CD4-positive, alpha-beta T cell (primary cell): ENCODE results near the gene COL5A1. TPM values are rescaled to one million over a fixed set of nuclear protein-coding genes. Genes with fewer than 3 reads are reported as not detected.
A peak's percentile ranks its signal among the peaks of the same experiment; 100 is the strongest.

Experiments used
- ATAC-seq: fragments of 200-7000 bp; cut with Tn5 transposase; one replicate; pipeline ENCODE4 v1.10.0; 2022; ENCODE audit warnings: mild to moderate bottlenecking; ENCODE audit not compliant: poor library complexity
- CTCF ChIA-PET: fragments of 350-600 bp; sonication (Branson Sonifier 250); formaldehyde crosslinking; loops from one replicate; lab custom pipeline; 2021; ENCODE audit warnings: antibody characterized with exemption, inconsistent platforms; lab: Charles Lee
- POLR2A ChIA-PET: fragments of 350-600 bp; sonication (Branson Sonifier 250); formaldehyde crosslinking; loops from one replicate; lab custom pipeline; 2021; ENCODE audit warnings: antibody characterized with exemption, inconsistent platforms; lab: Charles Lee
- DNase-seq, 14 experiments: peaks; one replicate each; pipeline ENCODE4 v3.0.0-alpha.2; 2013 to 2020; ENCODE audit warnings: mixed read lengths in 2 of 14
- H3K27ac ChIP-seq, 2 donors: one replicate each; pipeline versions ENCODE4 v1.5.1 to v1.7.0; 2013; ENCODE audit warnings: low read length in 2 of 2, low read depth in 1 of 2, mild to moderate bottlenecking in 1 of 2
- H3K27me3 ChIP-seq, 2 experiments: 1 replicate in 1 of 2; 2 replicates in 1 of 2; pipeline versions ENCODE4 v1.6.1 to v1.7.0; 2013; ENCODE audit warnings: low read length in 2 of 2, control low read depth in 1 of 2, mild to moderate bottlenecking in 1 of 2, moderate library complexity in 1 of 2; ENCODE audit not compliant: insufficient read depth in 2 of 2, control insufficient read depth in 1 of 2
- H3K36me3 ChIP-seq: one replicate; pipeline ENCODE4 v1.6.1; 2013; ENCODE audit warnings: low read length, control low read depth; ENCODE audit not compliant: insufficient read depth
- H3K4me1 ChIP-seq: one replicate; pipeline ENCODE4 v1.6.1; 2013; ENCODE audit warnings: low read length, control low read depth; ENCODE audit not compliant: insufficient read depth
- H3K4me3 ChIP-seq: one replicate; pipeline ENCODE4 v1.5.1; 2013; ENCODE audit warnings: mild to moderate bottlenecking, low read length, moderate library complexity
- H3K9me3 ChIP-seq, 2 experiments: 1 replicate in 1 of 2; 2 replicates in 1 of 2; pipeline versions ENCODE4 v1.6.1 to v1.7.0; 2013; ENCODE audit warnings: low read length in 2 of 2, mild to moderate bottlenecking in 2 of 2, control low read depth in 1 of 2, moderate library complexity in 1 of 2; ENCODE audit not compliant: control insufficient read depth in 1 of 2, insufficient read depth in 1 of 2
- H3K27ac Mint-ChIP-seq: one replicate; pipeline ENCODE4 v1.8.0; 2020; ENCODE audit warnings: mixed read lengths
- H3K27me3 Mint-ChIP-seq: one replicate; pipeline ENCODE4 v1.8.0; 2021; ENCODE audit warnings: mixed read lengths
- H3K36me3 Mint-ChIP-seq: one replicate; pipeline ENCODE4 v1.8.0; 2021; ENCODE audit warnings: low read depth, mixed read lengths
- H3K4me1 Mint-ChIP-seq: one replicate; pipeline ENCODE4 v1.8.0; 2021; ENCODE audit warnings: low read depth, mixed read lengths
- H3K4me3 Mint-ChIP-seq: one replicate; pipeline ENCODE4 v1.8.0; 2020; ENCODE audit warnings: mild to moderate bottlenecking, mixed read lengths
- H3K9me3 Mint-ChIP-seq: one replicate; pipeline ENCODE4 v1.8.0; 2020; ENCODE audit warnings: mixed read lengths
- intact Hi-C, 2 experiments: fragments of 100-400 bp; cut with DNase I in 1 of 2; cut with micrococcal nuclease in 1 of 2; formaldehyde crosslinking; loops; one replicate each; pipeline versions ENCODE4 v1.15.1 to v1.9.0; 2023 to 2025; cut with DNase I, micrococcal nuclease
- total RNA-seq, 174 experiments: library from RNA in 2 of 174; stranded (reverse) in 2 of 174; gene quantifications; one replicate each; pipeline ENCODE4 v1.2.3 and lab custom pipeline; 2021 to 2026
- TF ChIP-seq, protein P1 (sequence below): fragments of 200-600 bp; IDR thresholded peaks from one replicate; pipeline ENCODE4 v1.8.0; 2022; ENCODE audit warnings: antibody characterized with exemption, mild to moderate bottlenecking

Gene COL5A1
- total RNA-seq, 2 experiments from 2014 or later = 0.41 to 0.50 TPM

DNA sequence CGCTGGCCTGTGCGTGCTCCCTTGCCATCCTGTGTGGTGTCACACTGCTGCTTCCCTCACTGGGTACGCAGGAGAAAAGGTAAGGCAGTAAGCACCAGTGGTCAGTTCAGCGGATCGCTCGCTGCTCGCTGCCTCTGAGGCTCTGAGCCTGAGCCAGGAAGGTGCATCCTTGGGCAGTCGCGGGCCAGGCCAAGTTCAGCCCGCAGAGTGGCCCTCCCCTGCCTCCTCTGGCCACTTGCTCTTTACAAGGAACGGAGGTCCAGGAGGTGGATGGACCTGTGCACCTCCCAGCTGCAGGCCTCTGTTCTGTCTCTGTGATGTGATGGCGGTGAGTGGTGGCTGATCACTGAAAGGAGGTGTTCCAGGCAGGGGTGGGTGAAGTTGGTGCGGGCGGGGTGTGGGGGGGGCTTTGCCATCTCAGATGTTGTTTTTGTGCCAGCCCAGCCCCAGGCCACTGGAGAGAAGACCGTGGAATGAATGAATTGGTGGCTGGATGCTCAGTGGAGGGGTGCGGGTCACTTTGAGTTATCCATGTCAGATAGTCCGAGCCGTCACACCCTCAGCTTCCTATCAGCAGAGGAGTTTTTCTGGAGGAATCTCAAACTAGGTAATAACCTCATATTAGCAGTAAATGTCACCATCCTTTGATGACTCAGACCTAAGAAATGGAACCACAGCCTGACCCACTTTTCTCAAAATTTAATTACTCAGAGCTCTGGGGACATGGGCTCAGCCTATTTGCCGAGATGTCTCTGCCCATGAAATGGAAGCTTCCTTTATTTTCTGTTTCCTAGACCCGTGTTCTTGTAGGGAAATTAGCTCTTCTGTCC is 7.3 kb downstream of the COL5A1 start:
- Mint-ChIP-seq H3K27ac (no peak overlapping the region), H3K9me3 (no peaks in the 10 kb centered on the region), H3K4me1 (no peaks in the 10 kb centered on the region), H3K4me3 (no peak overlapping the region), H3K36me3 (no peaks in the 10 kb centered on the region), H3K27me3 (no peaks in the 10 kb centered on the region)
- peak; percentile 39 for ATAC-seq
- ChIA-PET CTCF (no interaction called here), POLR2A (no interaction called here)
- DNase-seq = peak in 4 of 14 experiments; percentile 6 to 41 (median 20)
- Histone ChIP-seq H3K4me1 (peaks cover 7% of the 10 kb centered on the region), H3K9me3 (no peaks in the 10 kb centered on the region), H3K4me3 (no peak overlapping the region), H3K27me3 (no peaks in the 10 kb centered on the region), H3K36me3 (no peaks in the 10 kb centered on the region), H3K27ac (peak overlapping the region in 1 of 2 donors; percentile 13)
- intact Hi-C loops = loop anchor here in 1 of 2 experiments (10.0 kb wide), 1 partner anchor 484 kb away; the partner anchor contains the start of gene RNU6ATAC
- TF ChIP-seq, protein P1, sequence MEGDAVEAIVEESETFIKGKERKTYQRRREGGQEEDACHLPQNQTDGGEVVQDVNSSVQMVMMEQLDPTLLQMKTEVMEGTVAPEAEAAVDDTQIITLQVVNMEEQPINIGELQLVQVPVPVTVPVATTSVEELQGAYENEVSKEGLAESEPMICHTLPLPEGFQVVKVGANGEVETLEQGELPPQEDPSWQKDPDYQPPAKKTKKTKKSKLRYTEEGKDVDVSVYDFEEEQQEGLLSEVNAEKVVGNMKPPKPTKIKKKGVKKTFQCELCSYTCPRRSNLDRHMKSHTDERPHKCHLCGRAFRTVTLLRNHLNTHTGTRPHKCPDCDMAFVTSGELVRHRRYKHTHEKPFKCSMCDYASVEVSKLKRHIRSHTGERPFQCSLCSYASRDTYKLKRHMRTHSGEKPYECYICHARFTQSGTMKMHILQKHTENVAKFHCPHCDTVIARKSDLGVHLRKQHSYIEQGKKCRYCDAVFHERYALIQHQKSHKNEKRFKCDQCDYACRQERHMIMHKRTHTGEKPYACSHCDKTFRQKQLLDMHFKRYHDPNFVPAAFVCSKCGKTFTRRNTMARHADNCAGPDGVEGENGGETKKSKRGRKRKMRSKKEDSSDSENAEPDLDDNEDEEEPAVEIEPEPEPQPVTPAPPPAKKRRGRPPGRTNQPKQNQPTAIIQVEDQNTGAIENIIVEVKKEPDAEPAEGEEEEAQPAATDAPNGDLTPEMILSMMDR = no peak

DNA sequence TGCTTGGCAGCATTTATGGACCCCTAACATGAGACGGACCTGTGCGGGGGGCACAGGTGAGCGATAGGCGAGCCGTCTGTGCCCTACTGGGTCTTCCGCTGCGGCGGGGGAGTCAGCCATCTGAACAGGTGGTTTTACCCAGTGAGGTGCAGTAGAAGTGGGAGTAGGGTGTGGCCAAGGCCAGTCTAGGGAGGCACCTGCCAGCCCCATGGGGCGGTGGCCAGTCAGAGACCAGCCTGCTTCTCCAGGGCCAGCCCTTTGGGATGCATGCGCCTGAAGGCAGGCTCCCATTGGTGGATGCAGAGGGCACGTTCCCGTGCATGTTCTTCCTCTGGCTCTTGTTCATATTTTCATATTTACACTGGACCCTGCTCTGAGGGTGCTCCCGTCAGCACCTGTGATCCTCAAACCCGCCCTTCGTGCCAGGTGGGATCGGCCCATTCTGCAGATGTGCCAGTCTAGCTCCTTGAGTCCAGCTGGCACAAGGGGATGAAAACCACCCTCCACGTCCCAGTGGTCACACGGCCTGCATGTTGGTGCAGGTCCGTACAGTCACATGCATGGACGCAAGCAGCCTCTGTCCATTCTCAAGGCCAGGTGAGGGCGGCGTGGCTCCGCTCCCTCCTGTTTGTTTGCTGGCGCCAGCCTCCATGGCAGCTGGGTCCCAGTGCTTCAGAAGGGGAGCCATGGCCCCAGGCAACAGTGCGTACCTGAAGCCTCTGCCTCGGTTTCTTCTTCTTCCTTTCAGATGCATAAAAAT is 9.0 kb downstream of the COL5A1 start:
- Mint-ChIP-seq H3K36me3 (no peaks in the 10 kb centered on the region), H3K27me3 (no peaks in the 10 kb centered on the region), H3K4me1 (no peaks in the 10 kb centered on the region), H3K9me3 (no peaks in the 10 kb centered on the region), H3K27ac (no peak overlapping the region), H3K4me3 (no peak overlapping the region)
- ATAC-seq (no peak), DNase-seq (no peak)
- Histone ChIP-seq H3K27ac (no peak overlapping the region), H3K27me3 (no peaks in the 10 kb centered on the region), H3K36me3 (no peaks in the 10 kb centered on the region), H3K4me3 (no peak overlapping the region), H3K4me1 (peaks cover 7% of the 10 kb centered on the region), H3K9me3 (no peaks in the 10 kb centered on the region)
- CTCF ChIA-PET = no interaction called here
- TF ChIP-seq, protein P1 = no peak
- POLR2A ChIA-PET = no interaction called here
- intact Hi-C loops = no loop called here

DNA sequence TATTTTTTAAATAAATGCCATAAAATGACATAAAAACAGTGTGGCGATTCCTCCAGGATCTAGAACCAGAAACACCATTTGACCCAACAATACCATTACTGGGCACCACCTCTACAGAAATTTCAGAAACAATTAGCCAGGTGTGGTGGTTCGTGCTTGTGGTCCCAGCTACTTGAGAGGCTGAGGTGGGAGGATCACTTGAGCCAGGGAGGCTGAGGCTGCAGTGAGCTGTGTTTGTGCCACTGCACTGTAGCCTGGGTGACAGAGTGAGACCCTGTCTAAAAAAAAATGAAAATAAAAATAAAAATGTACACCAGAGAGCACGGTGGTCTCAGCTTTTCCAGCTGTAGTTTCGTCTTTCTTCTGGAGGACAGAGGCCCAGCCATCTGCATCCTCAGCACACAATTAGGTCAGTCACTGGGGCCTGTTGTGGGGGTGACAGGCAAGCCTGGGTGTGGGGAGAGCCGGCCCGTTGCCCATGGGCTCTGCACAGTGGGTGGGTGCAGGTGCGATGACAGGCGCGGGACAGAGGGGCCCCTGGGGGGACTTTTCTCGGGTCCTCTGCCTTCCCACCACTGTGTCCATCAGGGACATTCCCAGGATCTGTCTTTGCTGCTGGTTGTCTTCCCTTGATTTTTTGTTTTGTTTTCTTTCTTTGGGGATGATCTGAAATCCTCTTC is 9.8 kb downstream of the COL5A1 start:
- ChIA-PET CTCF (no interaction called here), POLR2A (no interaction called here)
- intact Hi-C loops = no loop called here
- no peak overlapping the region for H3K27ac Mint-ChIP-seq
- no peaks in the 10 kb centered on the region for H3K9me3 Mint-ChIP-seq
- H3K27me3 ChIP-seq = no peaks in the 10 kb centered on the region
- no peaks in the 10 kb centered on the region for H3K36me3 ChIP-seq
- H3K4me1 ChIP-seq = peaks cover 7% of the 10 kb centered on the region
- H3K27me3 Mint-ChIP-seq = no peaks in the 10 kb centered on the region
- H3K36me3 Mint-ChIP-seq = no peaks in the 10 kb centered on the region
- H3K4me3 Mint-ChIP-seq = no peak overlapping the region
- no peak for DNase-seq
- no peak overlapping the region for H3K27ac ChIP-seq
- TF ChIP-seq, protein P1 = no peak
- no peaks in the 10 kb centered on the region for H3K9me3 ChIP-seq
- ATAC-seq = no peak
- no peak overlapping the region for H3K4me3 ChIP-seq
- H3K4me1 Mint-ChIP-seq = no peaks in the 10 kb centered on the region
